MM.1S (cell line): ENCODE results near the gene KLHL25.

Experiments used
- EZH2phosphoT487 ChIP-seq: fragments of 300-600 bp; sonication (generic); IDR thresholded peaks from 2 replicates; pipeline ENCODE4 v1.6.1; 2018; ENCODE audit warnings: antibody characterized with exemption, low read length
- TF ChIP-seq, protein P1 (sequence below): fragments of 300-600 bp; sonication (generic); IDR thresholded peaks from 2 replicates; pipeline ENCODE4 v1.5.1; 2016; ENCODE audit warnings: antibody characterized with exemption, low read length, mixed read lengths

DNA sequence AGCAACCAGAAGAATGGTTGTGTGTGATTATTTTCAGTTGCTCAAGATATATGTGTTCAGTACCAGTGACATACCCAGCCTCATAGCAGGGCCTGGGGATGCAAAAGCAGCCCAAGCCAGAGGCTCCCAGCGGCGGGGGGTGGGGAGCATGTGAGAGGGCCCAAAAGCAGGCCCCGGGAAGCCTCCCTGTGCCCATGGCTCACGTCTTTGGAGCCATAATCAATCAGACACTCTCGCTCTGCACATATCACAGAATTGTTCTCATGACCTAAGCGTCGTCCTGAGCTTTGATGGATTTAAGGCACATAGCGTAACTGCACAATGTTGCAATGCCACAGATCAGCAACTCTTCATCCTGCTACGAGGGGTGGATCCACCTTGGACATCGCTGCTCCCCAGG lies 20.8 kb downstream of the KLHL25 start:
- TF ChIP-seq, protein P1, sequence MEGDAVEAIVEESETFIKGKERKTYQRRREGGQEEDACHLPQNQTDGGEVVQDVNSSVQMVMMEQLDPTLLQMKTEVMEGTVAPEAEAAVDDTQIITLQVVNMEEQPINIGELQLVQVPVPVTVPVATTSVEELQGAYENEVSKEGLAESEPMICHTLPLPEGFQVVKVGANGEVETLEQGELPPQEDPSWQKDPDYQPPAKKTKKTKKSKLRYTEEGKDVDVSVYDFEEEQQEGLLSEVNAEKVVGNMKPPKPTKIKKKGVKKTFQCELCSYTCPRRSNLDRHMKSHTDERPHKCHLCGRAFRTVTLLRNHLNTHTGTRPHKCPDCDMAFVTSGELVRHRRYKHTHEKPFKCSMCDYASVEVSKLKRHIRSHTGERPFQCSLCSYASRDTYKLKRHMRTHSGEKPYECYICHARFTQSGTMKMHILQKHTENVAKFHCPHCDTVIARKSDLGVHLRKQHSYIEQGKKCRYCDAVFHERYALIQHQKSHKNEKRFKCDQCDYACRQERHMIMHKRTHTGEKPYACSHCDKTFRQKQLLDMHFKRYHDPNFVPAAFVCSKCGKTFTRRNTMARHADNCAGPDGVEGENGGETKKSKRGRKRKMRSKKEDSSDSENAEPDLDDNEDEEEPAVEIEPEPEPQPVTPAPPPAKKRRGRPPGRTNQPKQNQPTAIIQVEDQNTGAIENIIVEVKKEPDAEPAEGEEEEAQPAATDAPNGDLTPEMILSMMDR, result no peak
- TF ChIP-seq EZH2phosphoT487, result no peak
